ENCODE data around the gene RBM43.

RBM43 gene

GRCh38 chr2:151217343-151217742 is 44.3 kb downstream of the RBM43 start:
- no peak for DNase-seq (ENCODE audit: extremely low read depth, low read depth)
- TF ChIP-seq CTCF (IDR thresholded peaks at IDR 0.05; ENCODE audit: low read depth, low read length): no peak

- no peak for TF ChIP-seq CTCF (IDR thresholded peaks at IDR 0.05; ENCODE audit: low read depth, low read length)
- DNase-seq (ENCODE audit: extremely low read depth, low read depth): no peak
Observed at GRCh38 chr2:151207100-151207499, 54.6 kb downstream of the RBM43 start.

GRCh38 chr2:151206446-151206968 is 55.2 kb downstream of the RBM43 start:
- no peak for TF ChIP-seq CTCF (IDR thresholded peaks at IDR 0.05; ENCODE audit: low read depth, low read length)
- DNase-seq (ENCODE audit: extremely low read depth, low read depth): no peak

GRCh38 chr2:151205571-151205970 is 56.1 kb downstream of the RBM43 start:
- TF ChIP-seq CTCF (IDR thresholded peaks at IDR 0.05; ENCODE audit: low read depth, low read length): no peak
- DNase-seq (ENCODE audit: extremely low read depth, low read depth): no peak

- DNase-seq (ENCODE audit: extremely low read depth, low read depth): no peak
- TF ChIP-seq CTCF (IDR thresholded peaks at IDR 0.05; ENCODE audit: low read depth, low read length): no peak
Observed at GRCh38 chr2:151204756-151205155, 56.9 kb downstream of the RBM43 start.

- TF ChIP-seq CTCF (IDR thresholded peaks at IDR 0.05; ENCODE audit: low read depth, low read length): no peak
- no peak for DNase-seq (ENCODE audit: extremely low read depth, low read depth)
Observed at GRCh38 chr2:151200844-151201243, 60.8 kb downstream of the RBM43 start.

- no peak for TF ChIP-seq CTCF (IDR thresholded peaks at IDR 0.05; ENCODE audit: low read depth, low read length)
Observed at GRCh38 chr2:151200277-151200676, 61.4 kb downstream of the RBM43 start.

More at GRCh38 chr2:151200277-151200676, 61.4 kb downstream of the RBM43 start:
- no peak for DNase-seq (ENCODE audit: extremely low read depth, low read depth)

Data from AG09319 (cell line).